ENCODE measurements around the gene PPM1D. TPM values are rescaled to one million over a fixed set of nuclear protein-coding genes. Genes with fewer than 3 reads are reported as not detected.

PPM1D gene
- total RNA-seq, 1 donor from 2014 or later = 21.2 TPM

GRCh38 chr17:60637683-60638082 lies 37.7 kb downstream of the PPM1D start:
- Mint-ChIP-seq H3K27ac (no peak overlapping the region), H3K4me3 (ENCODE audit: low read depth) (no peak overlapping the region), H3K4me1 (ENCODE audit: low read depth) (peaks cover 1% of the 10 kb centered on the region), H3K9me3 (ENCODE audit: low read depth) (no peaks in the 10 kb centered on the region), H3K27me3 (no peaks in the 10 kb centered on the region), H3K36me3 (ENCODE audit: insufficient read depth) (peaks cover 8% of the 10 kb centered on the region)
- TF ChIP-seq CTCF (IDR thresholded peaks at IDR 0.05; ENCODE audit: unreplicated experiment) = no peak
- DNase-seq (ENCODE audit: low spot score, unreplicated experiment) = no peak

DNA sequence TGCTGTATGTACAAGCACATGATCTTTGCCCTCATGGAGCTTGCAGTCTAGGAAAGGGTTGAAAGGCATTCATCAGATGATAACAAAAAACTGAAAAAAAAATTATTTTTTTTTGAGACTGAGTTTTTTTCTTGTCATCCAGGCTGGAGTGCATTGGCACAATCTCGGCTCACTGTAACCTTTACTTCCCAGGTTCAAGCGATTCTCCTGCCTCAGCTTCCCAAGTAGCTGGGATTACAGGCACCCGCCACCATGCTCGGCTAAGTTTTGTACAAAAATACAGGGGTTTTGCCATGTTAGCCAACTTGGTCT lies 39.0 kb downstream of the PPM1D start:
- no peaks in the 10 kb centered on the region for H3K9me3 Mint-ChIP-seq (ENCODE audit: low read depth)
- H3K36me3 Mint-ChIP-seq (ENCODE audit: insufficient read depth) = peaks cover 8% of the 10 kb centered on the region
- H3K4me3 Mint-ChIP-seq (ENCODE audit: low read depth) = no peak overlapping the region
- no peak for DNase-seq (ENCODE audit: low spot score, unreplicated experiment)
- H3K4me1 Mint-ChIP-seq (ENCODE audit: low read depth) = peaks cover 1% of the 10 kb centered on the region
- no peak overlapping the region for H3K27ac Mint-ChIP-seq
- no peak for TF ChIP-seq CTCF (IDR thresholded peaks at IDR 0.05; ENCODE audit: unreplicated experiment)
- H3K27me3 Mint-ChIP-seq = no peaks in the 10 kb centered on the region

DNA sequence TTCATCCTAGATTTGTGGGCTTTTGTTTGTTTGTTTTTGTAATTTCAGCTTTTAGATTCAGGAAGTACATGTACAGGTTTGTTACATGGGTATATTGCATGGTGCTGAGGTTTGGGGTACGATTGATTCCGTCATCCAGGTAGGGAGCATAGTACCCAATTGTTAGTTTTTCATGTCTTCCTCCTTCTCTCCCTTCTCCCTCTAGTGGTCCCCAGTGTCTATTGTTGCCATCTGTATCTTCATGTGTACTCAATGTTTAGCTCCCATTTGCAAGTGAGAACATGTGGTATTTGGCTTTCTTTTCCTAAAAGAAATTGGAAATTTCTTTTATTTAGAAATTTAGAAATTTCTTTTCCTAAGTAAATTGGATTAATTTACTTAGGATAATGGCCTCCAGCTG lies 40.5 kb downstream of the PPM1D start:
- no peaks in the 10 kb centered on the region for H3K27me3 Mint-ChIP-seq
- H3K27ac Mint-ChIP-seq = no peak overlapping the region
- no peak for DNase-seq (ENCODE audit: low spot score, unreplicated experiment)
- no peak overlapping the region for H3K4me3 Mint-ChIP-seq (ENCODE audit: low read depth)
- H3K9me3 Mint-ChIP-seq (ENCODE audit: low read depth) = no peaks in the 10 kb centered on the region
- TF ChIP-seq CTCF (IDR thresholded peaks at IDR 0.05; ENCODE audit: unreplicated experiment) = peak; percentile 49
- H3K36me3 Mint-ChIP-seq (ENCODE audit: insufficient read depth) = peaks cover 8% of the 10 kb centered on the region
- peaks cover 1% of the 10 kb centered on the region for H3K4me1 Mint-ChIP-seq (ENCODE audit: low read depth)

- H3K4me1 Mint-ChIP-seq (ENCODE audit: low read depth) = peaks cover 3% of the 10 kb centered on the region
- H3K4me3 Mint-ChIP-seq (ENCODE audit: low read depth) = no peak overlapping the region
- no peaks in the 10 kb centered on the region for H3K27me3 Mint-ChIP-seq
- TF ChIP-seq CTCF (IDR thresholded peaks at IDR 0.05; ENCODE audit: unreplicated experiment) = no peak
- no peak for DNase-seq (ENCODE audit: low spot score, unreplicated experiment)
- peaks cover 8% of the 10 kb centered on the region for H3K36me3 Mint-ChIP-seq (ENCODE audit: insufficient read depth)
- H3K27ac Mint-ChIP-seq = no peak overlapping the region
- no peaks in the 10 kb centered on the region for H3K9me3 Mint-ChIP-seq (ENCODE audit: low read depth)
Measured at GRCh38 chr17:60641126-60641525, 41.1 kb downstream of the PPM1D start.

DNA sequence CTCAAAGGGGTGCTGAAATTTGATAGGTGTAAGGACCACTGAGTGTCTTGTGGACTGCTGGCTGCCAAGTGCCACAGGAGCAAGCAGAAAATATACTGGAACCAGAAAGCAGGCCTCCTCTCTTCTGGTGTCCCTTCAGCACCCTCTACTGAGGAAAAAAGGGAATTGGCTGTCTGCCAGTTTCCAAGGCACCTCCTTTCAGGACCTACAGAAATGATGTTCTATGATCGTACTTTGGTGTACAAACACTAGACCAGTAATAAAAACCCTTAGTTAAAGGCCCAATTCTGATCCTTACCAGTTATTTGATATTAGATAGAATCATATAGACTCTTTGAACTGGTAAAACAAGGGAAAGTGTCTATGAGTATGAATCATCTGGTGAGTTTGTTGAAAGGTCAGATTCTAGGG lies 41.8 kb downstream of the PPM1D start:
- Mint-ChIP-seq H3K4me3 (ENCODE audit: low read depth) (no peak overlapping the region), H3K4me1 (ENCODE audit: low read depth) (peaks cover 7% of the 10 kb centered on the region), H3K9me3 (ENCODE audit: low read depth) (no peaks in the 10 kb centered on the region), H3K27me3 (no peaks in the 10 kb centered on the region), H3K36me3 (ENCODE audit: insufficient read depth) (peaks cover 6% of the 10 kb centered on the region), H3K27ac (no peak overlapping the region)
- TF ChIP-seq CTCF (IDR thresholded peaks at IDR 0.05; ENCODE audit: unreplicated experiment) = peak; percentile 72
- peak; percentile 30 for DNase-seq (ENCODE audit: low spot score, unreplicated experiment)

Measured in progenitor cell of endocrine pancreas (in vitro differentiated cells).